Measurements from ENCODE around the gene RGL2.
A peak's percentile ranks its signal among the peaks of the same experiment; 100 is the strongest.
"Not testable (repeated sequence)": the region's sequence is repeated elsewhere in the genome, so short reads cannot be mapped to it uniquely, and the experiment has no call there.

The RGL2 gene

GRCh38 chr6:33271468-33272274, 27.1 kb downstream of the RGL2 start, which contains the start of the genes RPS18 and VPS52:
Gene RPS18, plus strand, starts transcription at chr6:33272075. Its CDS starts 45 bp downstream, at chr6:33272120.
Gene VPS52, minus strand, starts transcription at chr6:33271876. Its CDS starts 201 bp downstream, at chr6:33271675.
- peak; percentile 82 for TF ChIP-seq REST (IDR thresholded peaks at IDR 0.05; ENCODE audit: insufficient replicate concordance, low read depth)
- peak; percentile 77; the same call in 1 of the 2 replicates for TF ChIP-seq SPI1 (IDR thresholded peaks at IDR 0.05; ENCODE audit: borderline replicate concordance, low read depth)
- TF ChIP-seq CTCF (IDR thresholded peaks at IDR 0.05; ENCODE audit: insufficient read depth, low read length), result no peak
- peak; percentile 97 for TF ChIP-seq GABPA (IDR thresholded peaks at IDR 0.05; ENCODE audit: low read depth)
- peak; percentile 100 for TF ChIP-seq POLR2AphosphoS5 (IDR thresholded peaks at IDR 0.05; ENCODE audit: low read depth)
- Histone ChIP-seq H3K4me3 (replicated peaks; ENCODE audit: insufficient read depth, low read length) (peak within 1 kb of the TSS; percentile 73), H3K27me3 (ENCODE audit: insufficient read depth, poor library complexity, severe bottlenecking) (no peaks in the 10 kb centered on the region), H3K27ac (replicated peaks) (peak within 1 kb of the TSS; percentile 97)
- peak; percentile 97 to 98 for DNase-seq (ENCODE audit: low read depth in 1 of 2, low spot score in 1 of 2)

- Histone ChIP-seq H3K4me3 (replicated peaks; ENCODE audit: insufficient read depth, low read length) (peak overlapping the region; percentile 73), H3K27ac (replicated peaks) (peak overlapping the region; percentile 97), H3K27me3 (ENCODE audit: insufficient read depth, poor library complexity, severe bottlenecking) (no peaks in the 10 kb centered on the region)
- TF ChIP-seq REST (IDR thresholded peaks at IDR 0.05; ENCODE audit: insufficient replicate concordance, low read depth) (no peak), SPI1 (IDR thresholded peaks at IDR 0.05; ENCODE audit: borderline replicate concordance, low read depth) (no peak), GABPA (IDR thresholded peaks at IDR 0.05; ENCODE audit: low read depth) (no peak), CTCF (IDR thresholded peaks at IDR 0.05; ENCODE audit: insufficient read depth, low read length) (no peak), POLR2AphosphoS5 (IDR thresholded peaks at IDR 0.05; ENCODE audit: low read depth) (no peak)
- DNase-seq (ENCODE audit: low read depth in 1 of 2, low spot score in 1 of 2), result no peak
Observed at GRCh38 chr6:33271117-33271467, 27.6 kb downstream of the RGL2 start.

GRCh38 chr6:33264015-33264414, 34.7 kb downstream of the RGL2 start:
- Histone ChIP-seq H3K27ac (replicated peaks) (no peak overlapping the region), H3K4me3 (replicated peaks; ENCODE audit: insufficient read depth, low read length) (no peak overlapping the region), H3K27me3 (ENCODE audit: insufficient read depth, poor library complexity, severe bottlenecking) (no peaks in the 10 kb centered on the region)
- no peak for DNase-seq (ENCODE audit: low read depth in 1 of 2, low spot score in 1 of 2)
- TF ChIP-seq SPI1 (IDR thresholded peaks at IDR 0.05; ENCODE audit: borderline replicate concordance, low read depth), result no peak
- TF ChIP-seq POLR2AphosphoS5 (IDR thresholded peaks at IDR 0.05; ENCODE audit: low read depth), result no peak
- no peak for TF ChIP-seq GABPA (IDR thresholded peaks at IDR 0.05; ENCODE audit: low read depth)
- no peak for TF ChIP-seq CTCF (IDR thresholded peaks at IDR 0.05; ENCODE audit: insufficient read depth, low read length)
- TF ChIP-seq REST (IDR thresholded peaks at IDR 0.05; ENCODE audit: insufficient replicate concordance, low read depth), result no peak

GRCh38 chr6:33262490-33262889, 36.3 kb downstream of the RGL2 start:
- not testable (repeated sequence) for DNase-seq (ENCODE audit: low read depth in 1 of 2, low spot score in 1 of 2); H3K27ac ChIP-seq (replicated peaks); H3K4me3 ChIP-seq (replicated peaks; ENCODE audit: insufficient read depth, low read length); H3K27me3 ChIP-seq (ENCODE audit: insufficient read depth, poor library complexity, severe bottlenecking)
